ENCODE data around the gene TRAPPC12.

TRAPPC12 gene

DNA sequence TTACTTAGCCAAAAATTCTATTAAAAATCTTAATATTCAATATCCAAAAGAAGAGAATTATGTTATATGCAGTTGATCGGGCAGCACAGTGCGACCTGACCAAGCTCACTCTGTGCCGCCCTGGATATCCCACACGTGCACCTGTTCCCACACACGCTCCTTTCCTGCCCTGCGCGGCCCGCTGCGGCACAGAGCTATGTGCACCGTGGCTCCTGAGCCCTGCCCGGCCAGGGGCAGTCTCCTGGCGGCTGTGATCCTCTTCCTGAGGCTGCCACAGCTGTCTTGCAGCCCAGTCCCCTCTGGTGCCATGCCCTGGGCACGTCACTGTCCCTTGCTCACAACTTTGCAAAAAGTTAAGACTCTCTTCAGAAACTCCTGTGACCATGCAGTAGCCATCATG, 29.3 kb downstream of the TRAPPC12 start:
- no peak for DNase-seq (ENCODE audit: low spot score)

DNA sequence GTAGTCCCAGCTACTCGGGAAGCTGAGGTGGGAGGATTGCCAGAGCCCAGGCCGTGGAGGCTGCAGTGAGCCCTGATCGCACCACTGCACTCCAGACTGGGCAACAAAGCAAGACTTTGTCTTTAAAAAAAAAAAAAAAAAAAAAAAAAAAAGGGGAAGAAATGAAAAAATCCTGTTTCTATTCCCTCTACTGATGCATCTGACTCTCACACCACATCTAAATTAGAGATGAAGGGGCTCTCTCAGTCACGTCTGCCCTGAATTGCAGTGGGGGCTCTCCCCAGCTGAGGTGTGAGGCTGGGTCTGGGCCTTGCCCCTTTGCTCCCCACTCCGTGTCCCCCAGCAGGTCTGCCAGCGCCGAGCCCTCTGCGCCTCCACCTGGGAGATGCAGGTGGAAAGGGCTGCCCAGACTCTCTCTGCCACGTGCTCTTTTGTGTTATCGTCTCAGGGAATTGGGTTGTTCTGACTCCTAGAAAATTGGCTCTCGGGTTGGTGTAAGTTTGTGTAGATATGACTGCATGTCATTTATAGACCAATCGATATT, 30.2 kb downstream of the TRAPPC12 start:
- DNase-seq (ENCODE audit: low spot score) = no peak

DNA sequence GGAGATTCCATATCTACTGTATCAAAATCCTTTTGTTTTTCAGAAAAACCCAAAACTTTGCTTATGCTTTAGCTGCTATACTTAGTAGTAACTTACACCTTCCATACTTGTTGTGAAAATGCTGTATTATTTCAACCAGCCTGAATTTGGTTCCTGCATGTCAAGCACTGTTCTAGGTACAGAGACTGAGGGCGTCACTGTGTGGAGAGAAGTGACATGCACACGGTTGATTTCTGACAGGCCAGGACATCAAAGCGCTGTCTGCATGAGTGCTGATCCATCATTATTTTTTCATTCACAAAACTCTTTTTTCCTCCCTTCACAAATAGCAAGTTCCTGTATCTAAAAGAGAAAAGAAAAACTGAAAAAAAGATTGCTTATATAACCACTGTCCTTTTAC, 31.6 kb downstream of the TRAPPC12 start:
- no peak for DNase-seq (ENCODE audit: low spot score)

DNA sequence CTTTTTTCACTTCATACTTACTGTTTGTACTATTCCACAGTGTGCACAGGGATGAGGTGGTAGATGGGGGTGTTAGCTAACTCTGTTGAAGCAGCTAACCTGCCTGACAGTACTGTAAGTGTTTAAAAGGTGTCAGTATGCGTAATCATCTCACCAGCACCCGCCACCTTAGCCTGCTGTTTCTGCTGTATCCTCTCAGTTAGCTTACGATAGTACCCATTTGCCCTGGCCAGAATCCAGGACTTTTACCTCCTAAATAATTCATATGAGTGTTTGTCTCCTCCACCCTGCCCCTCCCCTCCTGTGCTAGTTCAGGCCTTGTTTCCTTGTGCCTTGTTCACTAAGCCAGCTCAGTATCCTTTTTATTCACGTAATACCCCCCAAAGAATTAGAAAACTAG, 34.2 kb downstream of the TRAPPC12 start:
- DNase-seq (ENCODE audit: low spot score) = no peak

DNA sequence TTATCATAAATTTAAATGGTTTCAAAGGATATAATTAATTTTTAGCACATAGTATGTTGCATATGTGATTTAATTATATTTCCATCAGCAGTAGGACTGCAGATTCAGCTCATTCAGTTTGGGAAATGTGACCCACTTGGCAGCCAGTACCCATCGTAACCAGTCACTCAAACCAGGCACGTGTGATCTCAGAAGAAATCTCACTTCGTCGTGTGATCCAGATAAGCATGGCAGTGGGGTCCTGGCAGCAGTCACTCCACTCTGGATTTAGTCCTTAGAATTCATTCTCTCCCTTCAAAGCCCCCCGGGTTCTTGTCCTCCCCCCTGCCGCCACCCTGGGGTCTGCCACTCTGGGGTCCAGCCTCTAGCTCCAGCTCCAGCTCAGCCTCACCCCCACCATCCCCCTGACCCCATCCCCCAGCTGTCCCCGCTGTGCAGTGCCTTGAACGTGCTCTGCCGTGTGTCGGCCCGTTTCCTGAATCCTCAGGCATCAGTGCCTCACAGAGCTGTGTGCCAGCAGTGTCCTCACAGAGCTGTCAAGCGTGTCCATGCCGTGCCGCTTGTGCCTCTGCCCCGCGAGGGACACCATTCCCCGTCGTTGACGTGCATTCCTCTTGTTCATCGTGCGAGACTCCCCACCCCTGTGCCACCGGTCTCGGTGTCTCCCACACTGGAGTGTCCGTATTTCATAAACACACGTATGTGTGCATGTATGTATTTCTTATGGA, 34.8 kb downstream of the TRAPPC12 start:
- DNase-seq (ENCODE audit: low spot score) = no peak

DNA sequence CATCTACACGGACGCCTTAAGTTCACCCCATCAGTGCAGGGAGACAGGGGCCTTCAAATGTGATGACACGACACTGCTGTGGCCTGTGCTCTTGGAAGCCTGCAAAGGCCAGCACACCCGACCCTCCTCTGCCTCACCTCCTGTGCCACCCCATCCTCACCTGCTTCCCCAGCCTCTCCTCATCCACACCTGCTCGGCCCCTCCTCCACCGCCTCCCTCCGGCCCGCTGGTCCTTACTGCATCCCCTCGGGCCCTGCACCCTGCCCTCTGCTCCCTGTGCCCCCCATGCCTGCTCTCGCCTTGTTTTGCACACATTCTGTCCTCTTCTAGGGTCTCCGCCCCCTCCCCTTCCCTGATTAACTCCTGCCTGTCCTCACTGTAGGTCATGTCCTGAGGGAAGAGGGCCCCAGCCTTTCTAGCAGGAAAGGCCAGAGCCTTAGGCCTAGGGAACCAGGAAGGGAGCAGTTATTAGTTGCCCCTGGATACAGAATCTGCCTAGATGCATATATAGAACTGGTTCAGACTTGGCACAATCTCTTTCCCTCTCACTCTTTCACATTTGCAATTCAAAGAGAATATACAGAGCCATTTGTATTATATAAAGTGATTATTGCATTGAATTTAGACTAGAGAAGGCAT, 39.4 kb downstream of the TRAPPC12 start:
- DNase-seq (ENCODE audit: low spot score) = no peak

DNA sequence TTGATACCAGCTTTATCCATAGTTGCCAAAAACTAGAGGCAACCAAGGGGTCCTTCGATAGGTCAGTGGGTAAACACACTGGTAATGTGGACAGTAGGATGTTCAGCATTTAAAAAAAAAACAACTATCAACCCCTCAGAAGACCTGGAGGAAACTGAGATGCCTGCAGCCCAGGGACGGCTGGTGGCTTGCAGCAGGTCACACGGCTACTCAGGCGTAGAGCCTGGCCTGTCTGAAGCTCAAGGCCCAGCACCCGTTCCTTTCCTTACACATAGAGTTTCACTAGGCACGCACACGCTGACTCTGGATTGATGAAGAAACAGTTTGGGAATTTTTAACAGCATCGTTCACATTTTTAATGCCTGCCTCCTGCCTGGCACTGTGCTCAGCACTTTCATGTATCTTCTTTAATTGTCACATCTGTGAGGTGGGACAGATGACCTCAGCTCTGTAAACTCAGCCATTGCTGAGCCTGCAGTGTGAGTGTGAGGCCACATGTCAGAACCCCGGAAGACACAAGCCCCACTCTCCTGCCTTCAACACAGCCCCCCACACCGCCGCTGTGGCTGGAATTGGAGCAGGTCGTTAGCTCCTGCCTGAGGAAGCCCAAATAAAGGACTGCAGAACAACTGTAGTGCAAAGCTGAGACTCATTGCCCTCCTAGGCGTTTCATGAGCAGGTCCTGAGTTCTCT, 40.7 kb downstream of the TRAPPC12 start:
- DNase-seq (ENCODE audit: low spot score) = no peak

DNA sequence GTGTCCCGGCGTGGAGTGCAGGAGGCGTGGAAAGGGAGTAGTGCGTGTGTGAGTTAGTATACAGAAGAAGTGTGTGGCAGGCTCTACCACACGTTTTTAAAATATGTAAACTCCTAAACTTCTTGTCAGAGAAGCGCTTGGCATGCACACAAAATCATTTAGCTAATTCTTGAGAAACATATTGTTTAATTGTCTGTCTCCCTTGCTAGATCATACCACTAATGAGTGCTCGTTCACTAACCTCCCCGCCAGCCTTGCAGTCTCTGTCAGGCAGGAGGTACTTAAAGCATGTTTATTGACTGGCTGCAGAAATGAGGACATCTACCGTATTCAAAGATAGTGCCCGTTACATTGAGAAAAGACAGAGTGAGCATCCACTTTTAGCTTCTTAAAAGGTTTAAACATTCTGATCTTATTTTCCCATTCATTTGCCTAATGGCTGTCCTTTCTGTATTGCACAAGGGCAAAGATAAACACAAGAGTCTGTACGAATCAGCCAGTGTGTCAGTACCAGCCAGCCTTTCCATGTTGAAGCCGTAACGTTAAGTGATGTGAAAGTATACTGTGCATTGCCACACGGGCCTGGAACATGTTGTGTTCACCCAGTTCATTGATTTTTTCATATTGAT, 41.4 kb downstream of the TRAPPC12 start:
- DNase-seq (ENCODE audit: low spot score) = no peak

DNA sequence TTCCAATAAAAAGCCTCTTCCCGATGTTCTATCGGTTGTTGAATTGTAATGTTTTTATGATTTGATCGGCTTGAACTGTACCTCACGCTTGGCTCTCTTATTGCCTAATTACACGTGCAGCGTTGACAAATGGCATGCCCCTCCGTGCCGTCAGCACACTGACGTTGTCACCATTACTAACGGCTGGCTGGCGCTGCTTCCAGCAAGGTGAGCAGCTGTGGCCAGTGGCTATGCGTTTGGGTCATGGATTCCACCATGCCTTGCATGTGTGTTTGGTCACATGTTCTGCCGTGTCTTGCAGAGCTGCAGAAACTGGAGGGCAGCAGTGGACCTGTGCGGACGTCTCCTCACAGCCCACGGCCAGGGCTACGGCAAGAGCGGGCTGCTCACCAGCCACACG, 42.1 kb downstream of the TRAPPC12 start:
- no peak for DNase-seq (ENCODE audit: low spot score)

DNA sequence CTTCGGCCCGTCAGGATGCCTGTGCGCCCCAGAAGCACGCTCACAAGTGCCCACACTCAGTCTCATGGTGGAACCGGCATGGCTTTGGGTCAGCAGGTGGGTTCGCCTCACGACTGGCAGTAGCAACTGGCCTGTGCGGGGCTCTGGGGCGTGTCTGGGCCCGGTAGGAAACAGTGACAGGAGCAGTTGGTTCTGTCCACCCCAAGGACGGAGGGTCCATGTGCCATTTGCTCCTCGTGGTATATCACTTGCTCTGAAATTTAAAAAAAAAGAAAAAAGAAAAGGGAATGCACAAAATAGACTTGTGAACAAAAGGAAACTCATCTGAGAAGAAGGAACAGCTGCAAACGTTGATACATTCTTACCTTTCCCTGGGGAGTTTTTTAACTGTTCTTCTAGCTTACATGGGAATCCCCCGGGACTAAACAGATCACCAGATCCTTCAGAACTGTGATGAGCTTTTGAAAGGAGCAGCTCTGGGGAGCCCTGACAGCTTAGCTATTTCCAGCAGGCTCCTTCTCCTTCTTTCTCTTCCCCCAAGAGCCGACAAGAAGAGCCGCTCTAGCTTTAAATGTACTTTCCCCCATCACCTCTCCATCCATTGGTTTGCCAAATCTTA, 42.8 kb downstream of the TRAPPC12 start:
- DNase-seq (ENCODE audit: low spot score) = no peak

DNA sequence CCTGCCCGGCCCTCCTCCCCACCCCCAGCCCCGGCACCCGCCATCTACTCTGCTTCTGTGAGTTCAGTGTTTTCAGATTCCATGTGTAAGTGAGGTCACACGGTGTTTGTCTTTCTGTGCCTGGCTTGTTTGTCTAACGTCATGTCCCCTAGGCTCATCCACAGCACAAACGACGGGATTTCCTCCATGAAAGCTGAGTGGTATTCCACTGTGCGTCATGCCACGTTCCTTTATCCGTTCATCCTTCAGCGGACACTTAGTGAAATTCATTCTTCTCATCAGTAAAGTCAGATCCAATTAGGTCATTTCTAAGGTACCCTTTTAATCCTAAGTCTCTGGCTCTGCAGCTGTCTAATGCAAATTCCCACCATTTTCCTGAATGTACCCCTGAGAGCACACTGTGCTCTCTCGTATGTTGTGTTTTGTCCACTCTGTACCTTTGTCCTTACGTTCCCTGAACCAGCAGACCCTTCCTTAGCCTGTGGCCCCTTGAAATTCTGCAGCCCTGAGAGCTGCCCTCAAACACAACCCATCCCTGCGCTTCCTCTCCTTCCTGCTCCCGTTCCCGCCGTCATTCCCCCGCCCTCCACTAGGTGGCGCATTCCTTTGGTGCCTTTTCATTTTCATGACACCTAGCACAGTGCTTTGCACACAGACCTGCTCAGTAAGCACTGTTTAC, 44.1 kb downstream of the TRAPPC12 start:
- peak; percentile 19 for DNase-seq (ENCODE audit: low spot score)

DNA sequence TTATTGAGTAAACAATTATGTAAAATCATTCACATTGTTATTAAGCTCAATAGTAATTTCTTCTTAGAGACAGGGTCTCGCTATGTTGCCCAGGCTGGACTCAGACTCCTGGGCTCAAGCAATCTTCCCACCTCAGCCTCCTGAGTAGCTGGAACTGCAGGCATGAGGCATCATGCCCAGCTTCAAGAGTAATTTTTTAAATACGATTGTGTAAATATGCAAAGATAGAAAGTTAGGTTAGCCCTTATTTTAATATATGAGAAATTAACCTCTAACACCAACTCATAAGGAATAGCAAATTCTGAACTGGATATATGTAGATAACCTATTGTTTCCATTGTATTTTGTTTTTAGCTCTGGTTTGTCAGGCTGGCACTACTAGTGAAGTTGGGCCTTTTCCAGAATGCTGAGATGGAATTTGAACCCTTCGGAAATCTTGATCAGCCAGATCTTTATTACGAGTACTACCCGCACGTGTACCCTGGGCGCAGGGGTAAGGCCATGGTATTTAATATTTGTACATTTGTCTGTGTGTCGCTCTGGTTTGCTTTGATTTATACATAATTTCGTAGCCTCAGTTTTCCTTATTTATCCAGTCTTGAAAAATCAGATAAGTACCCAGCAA, 44.8 kb downstream of the TRAPPC12 start:
- DNase-seq (ENCODE audit: low spot score) = no peak

DNA sequence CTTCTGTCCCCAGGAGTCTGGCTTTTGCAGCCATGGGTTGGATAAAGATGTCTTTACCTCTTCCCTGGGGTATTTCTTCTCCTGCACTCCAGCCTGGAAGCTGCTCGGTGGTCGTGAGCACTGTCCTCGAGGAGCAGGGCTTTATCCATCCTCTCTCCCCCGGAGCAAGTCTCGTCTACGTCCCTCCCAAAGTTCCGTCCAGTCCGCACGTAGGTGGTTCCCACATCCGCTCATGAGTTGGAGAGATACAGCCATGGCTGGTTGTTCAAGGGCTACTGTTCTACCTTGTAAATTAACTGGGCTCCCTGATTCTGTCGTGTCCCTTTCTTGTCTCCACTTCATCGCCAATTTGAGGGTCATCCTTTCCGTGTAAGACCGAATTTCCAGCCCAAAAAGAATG, 47.1 kb downstream of the TRAPPC12 start:
- no peak for DNase-seq (ENCODE audit: low spot score)

DNA sequence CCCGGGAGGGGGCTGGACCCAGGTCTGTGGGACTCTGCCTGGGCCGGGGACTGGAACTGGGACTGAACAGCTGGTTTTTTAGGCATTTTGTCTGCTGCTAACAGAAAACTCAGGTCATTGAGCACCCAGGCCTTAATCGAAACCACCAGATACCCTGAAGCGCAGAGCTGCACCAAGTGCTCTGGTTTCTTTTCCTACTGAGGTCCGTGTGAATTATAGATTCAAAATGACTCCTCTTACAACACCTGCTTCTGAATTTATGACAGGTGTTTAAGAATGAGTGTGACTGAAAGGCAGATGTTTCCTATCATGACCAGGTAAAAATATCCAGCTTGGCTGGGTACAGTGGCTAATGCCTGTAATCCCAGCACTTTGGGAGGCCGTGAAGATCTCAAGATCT, 47.8 kb downstream of the TRAPPC12 start:
- no peak for DNase-seq (ENCODE audit: low spot score)

DNA sequence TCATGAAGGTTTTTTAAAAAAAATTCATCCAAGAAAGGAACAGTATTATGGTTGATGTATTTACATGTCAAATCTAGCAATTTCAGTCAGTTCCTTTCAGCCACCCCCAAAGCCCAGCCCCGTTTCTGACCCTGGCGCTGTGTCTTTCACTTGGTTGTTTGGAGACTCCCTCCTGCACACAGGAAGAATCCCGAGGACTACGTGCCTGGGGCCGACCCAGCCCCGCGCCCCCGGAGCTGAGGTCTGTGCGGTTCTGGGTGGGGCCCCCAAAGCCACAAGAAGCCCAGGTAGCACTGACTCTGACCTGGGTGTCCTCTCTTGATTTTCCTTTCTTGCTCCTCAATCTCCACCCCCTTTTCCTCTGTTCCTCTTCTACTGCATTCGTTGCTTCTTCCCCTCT, 49.1 kb downstream of the TRAPPC12 start:
- DNase-seq (ENCODE audit: low spot score) = no peak

DNA sequence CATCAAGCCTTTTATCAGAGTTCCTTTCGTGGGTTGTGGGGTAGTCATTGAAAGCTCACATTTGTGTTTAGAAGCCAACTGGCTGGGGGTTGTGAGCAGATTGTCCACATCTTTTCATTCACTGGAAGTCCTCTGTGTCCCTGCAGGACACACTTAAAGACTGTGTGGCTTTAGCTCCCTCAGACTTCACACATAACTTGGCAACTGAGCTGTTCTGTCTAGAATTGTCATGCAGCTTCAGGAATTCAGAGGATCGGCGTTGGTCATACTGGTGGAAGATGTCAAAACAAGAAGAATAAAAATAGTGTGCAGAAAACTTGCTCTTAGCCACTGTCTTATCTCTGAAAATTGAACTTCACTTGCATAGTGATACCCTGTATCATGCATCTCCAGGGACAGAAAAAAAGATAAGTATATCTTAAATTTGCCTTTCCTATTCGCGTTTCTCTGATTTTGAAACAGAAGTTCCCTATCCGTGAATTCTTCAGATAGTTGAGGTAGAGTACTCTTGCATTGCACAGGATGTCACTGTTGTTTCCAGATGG, 49.6 kb downstream of the TRAPPC12 start:
- DNase-seq (ENCODE audit: low spot score) = no peak

DNA sequence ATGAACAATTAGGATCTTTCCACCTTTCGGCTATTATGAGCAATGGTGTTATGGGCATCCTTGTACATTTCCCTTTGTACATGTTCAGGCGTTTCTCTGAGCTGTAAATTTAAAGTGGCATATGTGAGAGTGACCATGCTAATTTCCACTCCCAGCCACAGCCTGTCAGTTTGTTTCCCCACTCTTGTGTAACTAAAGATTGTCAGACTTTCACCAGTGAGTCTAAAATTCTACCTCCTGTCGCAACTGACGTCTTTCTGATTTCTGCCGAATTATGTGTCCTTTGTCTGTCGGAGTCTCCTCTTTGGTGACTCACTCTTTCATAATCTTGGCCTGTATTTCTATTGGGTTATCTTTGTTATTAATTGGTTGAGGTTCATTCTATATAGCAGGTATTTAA, 50.7 kb downstream of the TRAPPC12 start:
- DNase-seq (ENCODE audit: low spot score) = no peak

DNA sequence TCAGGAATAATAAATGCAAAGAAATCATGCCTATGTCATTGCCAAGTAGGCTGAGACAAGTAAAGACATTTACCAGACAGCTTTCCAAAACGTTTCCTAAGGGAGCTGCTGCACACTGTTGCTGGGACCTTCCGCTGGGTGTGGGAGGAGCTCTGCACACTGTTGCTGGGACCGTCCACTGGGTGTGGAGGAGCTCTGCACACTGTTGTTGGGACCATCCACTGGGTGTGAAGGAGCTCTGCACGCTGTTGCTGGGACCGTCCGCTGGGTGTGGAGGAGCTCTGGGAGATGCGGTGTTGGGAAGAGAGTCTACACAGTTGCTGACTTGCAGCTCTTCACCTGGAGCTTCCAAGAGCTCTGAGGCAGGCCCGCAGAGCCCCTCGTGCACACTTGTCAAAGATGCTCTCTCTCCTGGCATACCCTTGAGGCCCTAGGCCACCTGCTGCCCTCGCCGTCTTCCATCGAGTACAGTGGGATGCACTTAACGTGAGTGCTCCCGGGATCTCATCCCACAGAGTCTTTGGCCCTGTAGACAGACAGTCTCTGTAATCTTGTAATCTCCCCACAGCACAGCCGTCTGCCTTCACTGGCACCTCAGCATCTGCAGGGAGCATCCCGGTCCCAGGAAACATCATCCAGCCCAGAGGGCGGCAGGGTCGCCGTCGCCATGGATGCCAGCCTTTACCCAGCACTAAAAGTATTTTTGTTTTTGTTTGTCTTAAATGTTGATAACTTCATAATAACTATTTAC, 51.4 kb downstream of the TRAPPC12 start:
- DNase-seq (ENCODE audit: low spot score) = no peak

DNA sequence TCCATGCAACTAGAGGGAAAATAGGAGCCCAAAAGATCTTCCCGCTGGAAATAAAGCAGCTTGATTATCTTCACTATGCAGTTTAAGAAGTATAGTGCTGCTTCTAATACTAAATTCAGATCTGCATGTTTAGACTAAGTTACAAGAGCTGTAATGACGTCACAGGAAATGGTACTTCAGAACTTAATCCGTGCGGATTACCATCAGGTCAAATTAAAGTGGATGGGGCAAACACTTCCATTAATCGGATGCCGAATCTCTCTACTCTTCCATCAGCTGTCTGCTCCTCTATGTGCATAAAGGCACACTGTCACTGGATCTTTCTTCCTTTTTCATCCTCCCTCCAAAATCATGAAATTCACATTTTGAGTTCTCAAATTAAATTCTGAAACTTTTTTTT, 52.6 kb downstream of the TRAPPC12 start:
- no peak for DNase-seq (ENCODE audit: low spot score)

DNA sequence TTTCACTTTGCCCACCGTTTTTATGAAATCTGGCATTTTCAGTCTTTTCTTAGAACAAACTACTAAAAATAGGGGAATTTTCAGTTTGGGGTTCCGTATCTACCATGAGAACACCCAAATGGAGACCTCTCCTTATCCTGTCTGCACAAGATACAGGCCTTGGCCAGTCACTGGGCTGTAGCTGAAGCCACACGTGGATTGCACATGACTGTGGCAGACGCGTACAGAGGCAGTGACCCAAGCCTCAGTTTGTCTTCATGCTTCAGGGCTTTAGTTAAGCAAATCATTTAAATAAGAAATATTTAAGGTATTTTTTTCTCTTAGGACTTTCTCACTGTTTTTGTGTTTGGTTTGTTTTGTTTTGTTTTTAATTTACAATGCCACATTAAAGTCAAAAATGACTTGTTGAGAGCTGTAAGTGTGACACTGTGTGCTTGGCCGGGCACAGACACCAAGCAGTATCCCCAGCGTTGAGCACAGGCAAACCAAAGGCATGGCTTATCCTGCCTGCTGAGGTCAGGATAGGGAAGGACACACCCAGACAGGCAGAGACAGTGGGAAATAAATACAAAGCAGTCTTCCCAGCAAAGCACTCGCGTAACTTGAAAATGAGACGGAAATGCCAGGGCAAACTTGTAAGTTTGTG, 53.3 kb downstream of the TRAPPC12 start:
- DNase-seq (ENCODE audit: low spot score) = no peak

All from SW480 (cell line).